Fibroblast of villous mesenchyme (primary cell): ENCODE results near the gene PODXL. TPM values are rescaled to one million over a fixed set of nuclear protein-coding genes. Genes with fewer than 3 reads are reported as not detected.

ENCODE experiments used
- DNase-seq: peaks from one replicate; pipeline ENCODE4 v3.0.0-alpha.2; 2010; ENCODE audit warnings: low read depth
- H3K4me3 ChIP-seq: 2 replicates; pipeline ENCODE4 v1.5.1; 2011; ENCODE audit warnings: low read depth, mild to moderate bottlenecking, low read length
- total RNA-seq: library from RNA; depleted of rRNA; stranded (reverse); fragments of >200 nt; gene quantifications from 2 replicates; pipeline ENCODE4 v1.2.3, GENCODE V29; 2012
- TF ChIP-seq, protein P1 (sequence below): IDR thresholded peaks from 2 replicates; pipeline ENCODE4 v1.5.1; 2012; ENCODE audit warnings: low read depth, mild to moderate bottlenecking, low read length; ENCODE audit not compliant: insufficient read depth

PODXL gene
- total RNA-seq, 1 donor, result 17.3 TPM

DNA sequence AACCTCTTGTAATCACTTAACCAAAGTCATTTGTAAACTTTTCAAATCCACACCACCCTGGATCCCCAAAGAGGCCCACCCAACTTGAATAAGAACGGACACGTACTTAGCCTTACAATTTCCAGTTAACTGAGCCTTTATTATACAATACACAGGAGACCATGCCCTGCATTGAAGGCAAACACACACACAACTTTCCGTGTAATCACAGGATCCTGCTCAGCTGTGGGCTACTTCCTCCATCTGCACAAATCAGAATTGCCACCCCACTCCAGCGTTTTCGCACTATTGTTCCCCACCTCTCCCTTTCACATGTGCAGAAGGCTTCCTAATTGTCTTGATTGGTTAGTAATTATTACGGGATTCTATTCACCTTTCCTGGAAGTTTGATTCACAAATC is 12.1 kb upstream of the PODXL start:
- TF ChIP-seq, protein P1, sequence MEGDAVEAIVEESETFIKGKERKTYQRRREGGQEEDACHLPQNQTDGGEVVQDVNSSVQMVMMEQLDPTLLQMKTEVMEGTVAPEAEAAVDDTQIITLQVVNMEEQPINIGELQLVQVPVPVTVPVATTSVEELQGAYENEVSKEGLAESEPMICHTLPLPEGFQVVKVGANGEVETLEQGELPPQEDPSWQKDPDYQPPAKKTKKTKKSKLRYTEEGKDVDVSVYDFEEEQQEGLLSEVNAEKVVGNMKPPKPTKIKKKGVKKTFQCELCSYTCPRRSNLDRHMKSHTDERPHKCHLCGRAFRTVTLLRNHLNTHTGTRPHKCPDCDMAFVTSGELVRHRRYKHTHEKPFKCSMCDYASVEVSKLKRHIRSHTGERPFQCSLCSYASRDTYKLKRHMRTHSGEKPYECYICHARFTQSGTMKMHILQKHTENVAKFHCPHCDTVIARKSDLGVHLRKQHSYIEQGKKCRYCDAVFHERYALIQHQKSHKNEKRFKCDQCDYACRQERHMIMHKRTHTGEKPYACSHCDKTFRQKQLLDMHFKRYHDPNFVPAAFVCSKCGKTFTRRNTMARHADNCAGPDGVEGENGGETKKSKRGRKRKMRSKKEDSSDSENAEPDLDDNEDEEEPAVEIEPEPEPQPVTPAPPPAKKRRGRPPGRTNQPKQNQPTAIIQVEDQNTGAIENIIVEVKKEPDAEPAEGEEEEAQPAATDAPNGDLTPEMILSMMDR, result no peak
- H3K4me3 ChIP-seq, result no peak overlapping the region
- no peak for DNase-seq

DNA sequence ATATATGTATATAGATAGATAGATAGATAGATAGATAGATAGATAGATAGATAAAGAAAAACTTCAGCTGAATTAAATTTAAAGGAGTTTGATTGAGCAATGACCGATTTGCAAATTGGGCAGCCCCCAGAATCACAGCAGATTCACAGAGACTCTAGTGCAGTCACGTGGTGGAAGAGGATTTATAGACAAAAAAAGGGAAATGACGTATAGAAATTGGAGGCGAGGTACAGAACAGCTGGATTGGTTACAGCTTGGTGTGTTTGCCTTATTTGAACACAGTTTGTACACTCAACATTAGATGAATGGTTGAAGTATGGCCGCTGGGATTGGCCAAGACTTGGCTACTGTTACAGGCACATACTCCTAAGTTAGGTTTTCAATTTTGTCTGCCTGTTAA is 8.2 kb upstream of the PODXL start:
- TF ChIP-seq, protein P1, result no peak
- no peak overlapping the region for H3K4me3 ChIP-seq
- DNase-seq, result no peak

DNA sequence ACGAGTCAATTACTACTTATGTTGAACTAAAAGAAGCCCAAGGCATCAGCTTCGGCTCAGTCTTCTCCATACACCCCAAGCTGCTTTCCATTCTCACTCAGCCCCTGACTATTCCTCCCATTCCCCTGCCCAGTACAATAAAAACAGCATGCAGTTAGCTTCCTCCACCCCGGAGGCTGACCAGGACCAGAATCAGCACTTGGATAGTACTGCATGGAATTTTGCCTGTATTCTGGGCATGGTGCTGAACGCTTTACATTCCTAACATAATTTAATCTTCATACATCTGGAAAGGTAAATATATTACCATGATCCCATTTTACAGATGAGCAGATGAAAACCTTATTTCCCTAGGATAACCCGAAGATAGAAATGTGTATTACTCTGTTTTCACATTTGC is 7.5 kb upstream of the PODXL start:
- DNase-seq, result no peak
- TF ChIP-seq, protein P1, result no peak
- no peak overlapping the region for H3K4me3 ChIP-seq

DNA sequence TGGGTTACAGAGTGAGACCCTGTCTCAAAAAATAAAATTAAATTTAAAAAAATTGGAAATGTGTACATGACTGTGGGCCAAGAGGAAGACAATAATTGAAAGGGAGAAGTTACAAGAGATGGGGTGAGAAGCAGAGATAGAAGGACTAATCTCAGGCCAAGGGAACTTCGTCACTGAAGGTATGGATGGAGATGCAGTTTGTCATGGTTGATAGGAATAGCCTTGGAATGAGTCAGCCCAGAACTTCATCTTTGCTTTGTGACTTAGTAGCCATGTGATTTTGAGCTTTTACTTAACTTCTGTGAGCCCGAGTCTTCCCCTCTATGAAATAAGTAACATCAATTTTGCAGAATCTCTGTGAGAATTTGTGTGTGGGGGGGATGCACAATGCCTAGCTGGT is 6.5 kb upstream of the PODXL start:
- TF ChIP-seq, protein P1, result no peak
- DNase-seq, result no peak
- no peak overlapping the region for H3K4me3 ChIP-seq

DNA sequence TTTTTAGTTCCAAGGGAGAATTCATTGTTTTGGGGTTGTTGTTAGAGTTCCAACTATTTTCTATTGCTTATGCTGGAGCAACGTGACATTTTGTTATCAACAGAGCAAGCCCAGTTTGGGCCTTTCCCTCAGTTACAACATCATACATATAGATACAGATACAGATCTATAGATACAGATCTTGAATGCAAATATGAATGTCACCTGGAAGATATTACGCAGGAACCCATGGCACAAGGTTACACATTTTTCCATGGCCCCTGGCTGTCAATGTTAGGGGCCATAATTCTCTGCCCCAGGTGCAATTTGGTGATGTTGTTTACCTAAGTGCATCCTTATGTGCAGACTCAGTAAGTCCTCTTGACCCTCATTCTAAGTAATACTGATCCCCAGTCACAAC is 3.6 kb upstream of the PODXL start:
- no peak for DNase-seq
- TF ChIP-seq, protein P1, result no peak
- H3K4me3 ChIP-seq, result no peak overlapping the region

DNA sequence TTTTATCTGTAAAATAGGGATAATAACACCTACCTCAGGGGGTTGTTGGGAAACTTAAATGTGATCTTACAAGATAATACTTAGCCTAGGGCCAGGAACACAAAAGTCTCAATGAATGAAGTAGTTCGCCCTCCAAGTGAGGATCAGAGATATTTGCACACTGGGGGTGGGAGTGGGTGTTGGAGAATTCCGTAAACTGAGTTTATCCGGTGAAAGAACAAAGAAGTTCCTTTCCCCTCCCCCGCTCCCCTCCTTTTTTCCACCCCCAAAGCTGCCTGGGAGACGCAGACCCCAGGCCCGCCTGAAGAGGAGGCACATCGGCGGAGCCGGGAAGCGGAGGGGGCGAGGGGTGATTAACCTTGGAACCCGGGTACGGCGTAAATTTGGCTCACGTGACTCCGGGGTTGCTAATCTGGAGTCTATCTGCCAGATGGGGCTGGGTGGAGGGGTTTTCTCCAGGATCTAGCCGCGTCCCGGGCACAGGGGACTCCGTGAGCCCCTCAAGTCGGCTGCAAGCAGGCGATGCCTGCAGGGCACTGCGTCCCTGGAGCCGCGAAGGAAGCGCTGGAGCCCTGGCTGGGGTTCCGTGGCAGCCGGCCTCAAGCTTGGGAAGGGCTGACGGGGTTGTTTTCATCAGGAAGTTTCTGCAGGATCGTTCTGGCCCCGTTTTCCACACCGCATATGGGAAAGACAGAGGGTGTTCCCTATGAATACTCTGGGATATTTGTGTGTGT is 1.4 kb upstream of the PODXL start:
- H3K4me3 ChIP-seq, result peak overlapping the region; percentile 55
- no peak for DNase-seq
- TF ChIP-seq, protein P1, result no peak
